Breast epithelium (tissue), 4 donors: ENCODE measurements around the gene INTS1. TPM values are rescaled to one million over a fixed set of nuclear protein-coding genes. Genes with fewer than 3 reads are reported as not detected.

ENCODE experiments used
- DNase-seq, 2 donors: peaks; one replicate each; pipeline ENCODE4 v3.0.0-alpha.2; 2019; ENCODE audit warnings: low spot score in 2 of 2
- H3K27ac ChIP-seq, 2 donors: fragments of 200-600 bp; sonication (generic) in 1 of 2; one replicate each; pipeline ENCODE4 v1.5.1; 2016 to 2019; ENCODE audit warnings: mild to moderate bottlenecking in 1 of 2
- H3K27me3 ChIP-seq, 2 donors: fragments of 200-600 bp; sonication (generic) in 1 of 2; one replicate each; pipeline versions ENCODE4 v1.5.1 to v1.6.0; 2017 to 2019; ENCODE audit warnings: control low read depth in 1 of 2, mild to moderate bottlenecking in 1 of 2
- H3K36me3 ChIP-seq: fragments of 200-600 bp; one replicate; pipeline ENCODE4 v1.5.1; 2019
- H3K4me1 ChIP-seq, 2 donors: fragments of 200-600 bp; sonication (generic); one replicate each; pipeline ENCODE4 v1.5.1; 2016 to 2019; ENCODE audit warnings: control low read depth in 1 of 2
- H3K4me3 ChIP-seq, 3 donors: fragments of 200-600 bp; sonication (generic); 1 replicate in 2 of 3; 2 replicates in 1 of 3; pipeline ENCODE4 v1.5.1; 2016 to 2019; ENCODE audit warnings: mild to moderate bottlenecking in 3 of 3, moderate library complexity in 2 of 3
- H3K9me3 ChIP-seq, 2 donors: fragments of 200-600 bp; sonication (generic) in 1 of 2; one replicate each; pipeline ENCODE4 v1.5.1; 2016 to 2019; ENCODE audit warnings: control low read depth in 1 of 2
- CTCF ChIP-seq, 3 donors: fragments of 450-650 bp; IDR thresholded peaks; one replicate each; pipeline ENCODE4 v1.5.1; 2016 to 2017; ENCODE audit warnings: antibody characterized with exemption in 3 of 3, mild to moderate bottlenecking in 3 of 3, moderate library complexity in 3 of 3
- POLR2A ChIP-seq: fragments of 450-650 bp; IDR thresholded peaks from one replicate; pipeline ENCODE4 v1.6.1; 2016; ENCODE audit warnings: antibody characterized with exemption, mild to moderate bottlenecking, moderate library complexity
- POLR2AphosphoS5 ChIP-seq, 3 donors: sonication (generic); formaldehyde crosslinking; IDR thresholded peaks; one replicate each; pipeline ENCODE4 v1.6.1; 2017; ENCODE audit warnings: antibody characterized with exemption in 3 of 3
- intact Hi-C: fragments of 100-400 bp; cut with DNase I; formaldehyde crosslinking; loops from one replicate; pipeline ENCODE4 v1.15.1; 2023; ENCODE audit warnings: low total_unique reads
- total RNA-seq, 3 donors: library from RNA; depleted of rRNA; stranded (reverse); fragments of >200 nt; gene quantifications; one replicate each; pipeline ENCODE4 v1.1.0, GENCODE V29; 2016

Gene INTS1
- total RNA-seq, 3 donors from 2014 or later = 27.5 to 32.1 (median 27.7) TPM

- no peaks in the 10 kb centered on the region for H3K36me3 ChIP-seq
- peaks cover 3 to 20% of the 10 kb centered on the region in 2 donors for H3K4me1 ChIP-seq
- H3K27ac ChIP-seq = peak overlapping the region; percentile 100
- DNase-seq = no peak
- no peak overlapping the region for H3K4me3 ChIP-seq
- no peaks in the 10 kb centered on the region for H3K9me3 ChIP-seq
- TF ChIP-seq CTCF (IDR thresholded peaks at IDR 0.05) (no peak), POLR2AphosphoS5 (IDR thresholded peaks at IDR 0.05) (no peak), POLR2A (no peak)
- intact Hi-C loops = no loop called here
- H3K27me3 ChIP-seq = no peaks in the 10 kb centered on the region
Observed at GRCh38 chr7:1535100-1535458, 30.9 kb upstream of the INTS1 start.

GRCh38 chr7:1534330-1535099, 30.3 kb upstream of the INTS1 start:
- Histone ChIP-seq H3K9me3 (no peaks in the 10 kb centered on the region), H3K27ac (peak overlapping the region; percentile 97 to 100), H3K36me3 (no peaks in the 10 kb centered on the region), H3K27me3 (no peaks in the 10 kb centered on the region), H3K4me3 (no peak overlapping the region), H3K4me1 (peaks cover 3 to 20% of the 10 kb centered on the region in 2 donors)
- no peak for DNase-seq
- intact Hi-C loops = no loop called here
- TF ChIP-seq CTCF (IDR thresholded peaks at IDR 0.05) (no peak), POLR2A (no peak), POLR2AphosphoS5 (IDR thresholded peaks at IDR 0.05) (no peak)

- Histone ChIP-seq H3K9me3 (no peaks in the 10 kb centered on the region), H3K36me3 (no peaks in the 10 kb centered on the region), H3K4me3 (peak overlapping the region; percentile 52 to 84 (median 68)), H3K4me1 (peaks cover 3 to 20% of the 10 kb centered on the region in 2 donors), H3K27ac (peak overlapping the region; percentile 97 to 100), H3K27me3 (no peaks in the 10 kb centered on the region)
- DNase-seq = peak in 1 of 2 donors; percentile 55
- TF ChIP-seq POLR2A = no peak
- TF ChIP-seq CTCF (IDR thresholded peaks at IDR 0.05) = no peak
- TF ChIP-seq POLR2AphosphoS5 (IDR thresholded peaks at IDR 0.05) = no peak
- intact Hi-C loops = no loop called here
Observed at GRCh38 chr7:1533547-1534329, 29.5 kb upstream of the INTS1 start.

- Histone ChIP-seq H3K27me3 (no peaks in the 10 kb centered on the region), H3K36me3 (no peaks in the 10 kb centered on the region), H3K9me3 (no peaks in the 10 kb centered on the region), H3K4me3 (peak overlapping the region; percentile 52 to 84 (median 68)), H3K4me1 (peaks cover 3 to 15% of the 10 kb centered on the region in 2 donors), H3K27ac (peak overlapping the region; percentile 97 to 100)
- TF ChIP-seq CTCF (IDR thresholded peaks at IDR 0.05) = no peak
- no peak for TF ChIP-seq POLR2A
- TF ChIP-seq POLR2AphosphoS5 (IDR thresholded peaks at IDR 0.05) = no peak
- intact Hi-C loops = no loop called here
- no peak for DNase-seq
Observed at GRCh38 chr7:1533255-1533546, 29.0 kb upstream of the INTS1 start.
